Measurements from ENCODE around the gene CD8B.

GRCh38 chr2:86793752-86794151 lies 67.9 kb downstream of the CD8B start:
- TF ChIP-seq REST (IDR thresholded peaks at IDR 0.05; ENCODE audit: low read depth) (no peak), FOXM1 (IDR thresholded peaks at IDR 0.05; ENCODE audit: borderline replicate concordance, low read depth) (no peak), EP300 (IDR thresholded peaks at IDR 0.05; ENCODE audit: borderline replicate concordance) (no peak), RAD21 (IDR thresholded peaks at IDR 0.05; ENCODE audit: low read depth) (no peak), MAX (IDR thresholded peaks at IDR 0.05) (no peak), EGR1 (IDR thresholded peaks at IDR 0.05) (no peak), YY1 (IDR thresholded peaks at IDR 0.05; ENCODE audit: low read depth) (no peak), TAF1 (IDR thresholded peaks at IDR 0.05; ENCODE audit: low read depth) (no peak), TCF12 (IDR thresholded peaks at IDR 0.05; ENCODE audit: low read depth) (no peak), CREB1 (IDR thresholded peaks at IDR 0.05; ENCODE audit: low read depth) (no peak), CEBPB (IDR thresholded peaks at IDR 0.05) (no peak), ZBTB7A (IDR thresholded peaks at IDR 0.05; ENCODE audit: low read depth) (no peak), USF1 (IDR thresholded peaks at IDR 0.05) (no peak), NFIC (IDR thresholded peaks at IDR 0.05) (no peak)
